ENCODE results near the gene ELAVL4.

The ELAVL4 gene

DNA sequence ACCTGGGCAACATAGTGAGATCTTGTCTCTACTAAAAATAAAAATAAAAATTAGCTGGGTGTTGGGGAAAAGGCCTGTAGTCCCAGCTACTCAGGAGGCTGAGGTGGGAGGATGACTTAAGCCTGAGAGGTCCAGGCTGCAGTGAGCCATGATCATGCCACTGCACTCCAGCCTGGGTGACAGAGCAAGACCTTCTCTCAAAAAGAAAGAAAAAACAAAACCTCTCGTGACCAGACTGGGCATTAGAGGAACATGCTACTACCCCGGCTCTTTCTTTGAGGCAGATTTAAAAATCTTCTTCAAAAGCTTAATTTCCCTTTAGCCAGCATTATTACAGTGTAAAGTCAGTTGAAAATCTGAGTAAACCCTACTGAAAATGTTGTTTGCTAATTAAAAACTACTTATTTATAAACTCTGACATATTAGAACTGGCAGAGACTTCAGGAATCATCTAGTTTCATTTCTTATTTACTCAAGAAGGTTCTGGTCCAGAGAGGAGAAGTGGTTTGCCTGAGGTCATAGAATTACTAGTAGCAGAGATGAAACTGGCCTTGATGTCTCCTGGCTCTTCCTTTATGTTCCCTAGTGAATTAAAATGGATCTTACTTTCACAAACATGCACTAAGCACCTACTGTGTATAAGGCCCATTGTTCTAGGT lies 11.6 kb upstream of the ELAVL4 start:
- TF ChIP-seq TAF1 (IDR thresholded peaks at IDR 0.05; ENCODE audit: low read depth) (no peak), NFIC (IDR thresholded peaks at IDR 0.05) (no peak), TCF12 (IDR thresholded peaks at IDR 0.05; ENCODE audit: low read depth) (no peak), ZBTB7A (IDR thresholded peaks at IDR 0.05; ENCODE audit: low read depth) (no peak), FOXM1 (IDR thresholded peaks at IDR 0.05; ENCODE audit: borderline replicate concordance, low read depth) (no peak), YY1 (IDR thresholded peaks at IDR 0.05; ENCODE audit: low read depth) (no peak), TEAD4 (IDR thresholded peaks at IDR 0.05) (no peak), EP300 (IDR thresholded peaks at IDR 0.05; ENCODE audit: borderline replicate concordance) (no peak), EGR1 (IDR thresholded peaks at IDR 0.05) (no peak), RAD21 (IDR thresholded peaks at IDR 0.05; ENCODE audit: low read depth) (no peak), CEBPB (IDR thresholded peaks at IDR 0.05) (no peak)
- TF ChIP-seq, protein P1, sequence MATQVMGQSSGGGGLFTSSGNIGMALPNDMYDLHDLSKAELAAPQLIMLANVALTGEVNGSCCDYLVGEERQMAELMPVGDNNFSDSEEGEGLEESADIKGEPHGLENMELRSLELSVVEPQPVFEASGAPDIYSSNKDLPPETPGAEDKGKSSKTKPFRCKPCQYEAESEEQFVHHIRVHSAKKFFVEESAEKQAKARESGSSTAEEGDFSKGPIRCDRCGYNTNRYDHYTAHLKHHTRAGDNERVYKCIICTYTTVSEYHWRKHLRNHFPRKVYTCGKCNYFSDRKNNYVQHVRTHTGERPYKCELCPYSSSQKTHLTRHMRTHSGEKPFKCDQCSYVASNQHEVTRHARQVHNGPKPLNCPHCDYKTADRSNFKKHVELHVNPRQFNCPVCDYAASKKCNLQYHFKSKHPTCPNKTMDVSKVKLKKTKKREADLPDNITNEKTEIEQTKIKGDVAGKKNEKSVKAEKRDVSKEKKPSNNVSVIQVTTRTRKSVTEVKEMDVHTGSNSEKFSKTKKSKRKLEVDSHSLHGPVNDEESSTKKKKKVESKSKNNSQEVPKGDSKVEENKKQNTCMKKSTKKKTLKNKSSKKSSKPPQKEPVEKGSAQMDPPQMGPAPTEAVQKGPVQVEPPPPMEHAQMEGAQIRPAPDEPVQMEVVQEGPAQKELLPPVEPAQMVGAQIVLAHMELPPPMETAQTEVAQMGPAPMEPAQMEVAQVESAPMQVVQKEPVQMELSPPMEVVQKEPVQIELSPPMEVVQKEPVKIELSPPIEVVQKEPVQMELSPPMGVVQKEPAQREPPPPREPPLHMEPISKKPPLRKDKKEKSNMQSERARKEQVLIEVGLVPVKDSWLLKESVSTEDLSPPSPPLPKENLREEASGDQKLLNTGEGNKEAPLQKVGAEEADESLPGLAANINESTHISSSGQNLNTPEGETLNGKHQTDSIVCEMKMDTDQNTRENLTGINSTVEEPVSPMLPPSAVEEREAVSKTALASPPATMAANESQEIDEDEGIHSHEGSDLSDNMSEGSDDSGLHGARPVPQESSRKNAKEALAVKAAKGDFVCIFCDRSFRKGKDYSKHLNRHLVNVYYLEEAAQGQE (IDR thresholded peaks at IDR 0.05; ENCODE audit: low read depth), result no peak
- TF ChIP-seq, protein P2, sequence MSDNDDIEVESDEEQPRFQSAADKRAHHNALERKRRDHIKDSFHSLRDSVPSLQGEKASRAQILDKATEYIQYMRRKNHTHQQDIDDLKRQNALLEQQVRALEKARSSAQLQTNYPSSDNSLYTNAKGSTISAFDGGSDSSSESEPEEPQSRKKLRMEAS (IDR thresholded peaks at IDR 0.05), result no peak

DNA sequence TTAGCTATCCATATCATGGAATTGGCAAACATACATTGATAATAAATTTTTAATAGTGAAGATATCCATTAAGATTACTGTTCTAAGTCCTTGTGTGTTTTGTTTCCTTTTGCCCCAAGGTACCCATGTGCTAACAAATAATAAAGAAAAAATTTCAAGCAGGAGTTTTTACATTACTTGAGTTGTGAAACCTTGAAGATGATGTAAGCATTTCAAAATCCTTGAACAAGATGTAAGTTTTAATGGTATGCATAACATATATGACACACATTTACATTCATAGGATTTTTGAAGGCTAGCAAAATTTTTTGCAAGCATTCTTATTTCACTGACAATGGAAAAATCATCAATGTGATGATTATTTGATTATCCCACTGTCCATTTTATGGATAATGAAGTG lies 10.9 kb upstream of the ELAVL4 start:
- TF ChIP-seq CREB1 (IDR thresholded peaks at IDR 0.05; ENCODE audit: low read depth), result no peak
- TF ChIP-seq, protein P3, sequence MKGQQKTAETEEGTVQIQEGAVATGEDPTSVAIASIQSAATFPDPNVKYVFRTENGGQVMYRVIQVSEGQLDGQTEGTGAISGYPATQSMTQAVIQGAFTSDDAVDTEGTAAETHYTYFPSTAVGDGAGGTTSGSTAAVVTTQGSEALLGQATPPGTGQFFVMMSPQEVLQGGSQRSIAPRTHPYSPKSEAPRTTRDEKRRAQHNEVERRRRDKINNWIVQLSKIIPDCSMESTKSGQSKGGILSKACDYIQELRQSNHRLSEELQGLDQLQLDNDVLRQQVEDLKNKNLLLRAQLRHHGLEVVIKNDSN (IDR thresholded peaks at IDR 0.05), result no peak
- no peak for TF ChIP-seq FOXM1 (IDR thresholded peaks at IDR 0.05; ENCODE audit: borderline replicate concordance, low read depth)
- no peak for TF ChIP-seq ZBTB7A (IDR thresholded peaks at IDR 0.05; ENCODE audit: low read depth)
- TF ChIP-seq TCF12 (IDR thresholded peaks at IDR 0.05; ENCODE audit: low read depth), result no peak
- TF ChIP-seq EP300 (IDR thresholded peaks at IDR 0.05; ENCODE audit: borderline replicate concordance), result no peak
- TF ChIP-seq NFIC (IDR thresholded peaks at IDR 0.05), result no peak
- TF ChIP-seq YY1 (IDR thresholded peaks at IDR 0.05; ENCODE audit: low read depth), result no peak
- no peak for TF ChIP-seq CEBPB (IDR thresholded peaks at IDR 0.05)
- TF ChIP-seq TAF1 (IDR thresholded peaks at IDR 0.05; ENCODE audit: low read depth), result no peak
- no peak for TF ChIP-seq RAD21 (IDR thresholded peaks at IDR 0.05; ENCODE audit: low read depth)
- TF ChIP-seq, protein P1 (IDR thresholded peaks at IDR 0.05; ENCODE audit: low read depth), result no peak

DNA sequence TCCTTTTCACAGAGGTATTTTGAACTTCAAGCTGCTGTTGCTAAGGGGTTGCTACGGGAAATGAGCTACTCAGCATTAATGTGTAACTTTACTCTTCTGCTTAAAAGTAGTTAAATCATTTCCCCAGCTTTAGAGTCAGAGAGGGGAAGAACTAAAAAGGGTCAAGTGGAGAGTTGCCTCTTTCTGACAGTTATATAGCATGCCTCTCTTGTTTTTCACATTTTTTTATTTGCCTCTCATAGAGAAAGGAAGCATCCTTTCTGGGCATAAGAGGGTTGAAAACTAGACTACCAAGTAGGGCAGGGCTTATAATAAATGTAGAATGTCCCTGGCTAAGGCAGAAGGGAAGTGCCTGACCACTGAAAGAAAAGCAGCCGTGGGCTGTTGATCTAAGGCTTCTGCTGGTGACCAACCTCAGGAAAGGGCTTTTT lies 10.1 kb upstream of the ELAVL4 start:
- TF ChIP-seq EP300 (IDR thresholded peaks at IDR 0.05; ENCODE audit: borderline replicate concordance) (no peak), EGR1 (IDR thresholded peaks at IDR 0.05) (no peak), ZBTB7A (IDR thresholded peaks at IDR 0.05; ENCODE audit: low read depth) (no peak), CREB1 (IDR thresholded peaks at IDR 0.05; ENCODE audit: low read depth) (no peak), TAF1 (IDR thresholded peaks at IDR 0.05; ENCODE audit: low read depth) (no peak), TCF12 (IDR thresholded peaks at IDR 0.05; ENCODE audit: low read depth) (no peak), FOXM1 (IDR thresholded peaks at IDR 0.05; ENCODE audit: borderline replicate concordance, low read depth) (no peak), RAD21 (IDR thresholded peaks at IDR 0.05; ENCODE audit: low read depth) (no peak)
- TF ChIP-seq, protein P3 (IDR thresholded peaks at IDR 0.05), result no peak
- TF ChIP-seq, protein P1 (IDR thresholded peaks at IDR 0.05; ENCODE audit: low read depth), result no peak

DNA sequence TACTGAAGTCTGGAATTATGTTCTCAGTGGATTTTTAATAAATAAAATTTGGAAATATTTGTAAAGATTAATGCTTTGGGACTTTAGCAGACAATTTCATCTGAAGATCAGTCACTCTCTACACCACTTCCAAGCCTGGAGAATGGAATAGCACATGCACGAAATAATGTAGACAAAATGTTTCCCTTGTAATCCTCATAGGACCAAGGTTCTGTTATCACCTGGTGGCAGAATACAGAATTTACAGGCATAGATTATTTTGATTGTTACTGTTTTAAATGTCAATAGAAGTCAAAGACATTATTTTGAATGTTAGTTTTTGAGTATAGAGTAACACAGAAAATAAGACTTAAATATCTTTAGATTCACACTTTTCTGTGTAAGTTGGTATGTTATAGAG lies 9.1 kb upstream of the ELAVL4 start:
- TF ChIP-seq FOXM1 (IDR thresholded peaks at IDR 0.05; ENCODE audit: borderline replicate concordance, low read depth) (no peak), EP300 (IDR thresholded peaks at IDR 0.05; ENCODE audit: borderline replicate concordance) (no peak), TAF1 (IDR thresholded peaks at IDR 0.05; ENCODE audit: low read depth) (no peak), RAD21 (IDR thresholded peaks at IDR 0.05; ENCODE audit: low read depth) (no peak), ZBTB7A (IDR thresholded peaks at IDR 0.05; ENCODE audit: low read depth) (no peak), TCF12 (IDR thresholded peaks at IDR 0.05; ENCODE audit: low read depth) (no peak)
- TF ChIP-seq, protein P1 (IDR thresholded peaks at IDR 0.05; ENCODE audit: low read depth), result no peak
- TF ChIP-seq, protein P2 (IDR thresholded peaks at IDR 0.05), result no peak
- TF ChIP-seq, protein P3 (IDR thresholded peaks at IDR 0.05), result no peak

All from Ishikawa (cell line).